Psoas muscle (tissue), 8 donors: Measurements from ENCODE around the gene NTRK3. TPM values are rescaled to one million over a fixed set of nuclear protein-coding genes. Genes with fewer than 3 reads are reported as not detected.

ENCODE experiments used
- ATAC-seq, 4 donors: fragments of 200-7000 bp; cut with Tn5 transposase; one replicate each; pipeline ENCODE4 v1.9.1; 2020; ENCODE audit warnings: moderate library complexity in 3 of 4, mild to moderate bottlenecking in 2 of 4
- DNase-seq, 2 donors: peaks; one replicate each; pipeline ENCODE4 v3.0.0-alpha.2; 2020
- H3K27ac ChIP-seq: fragments of 200-600 bp; one replicate; pipeline ENCODE4 v1.8.0; 2022
- H3K27me3 ChIP-seq, 3 donors: fragments of 200-600 bp in 1 of 3; one replicate each; pipeline versions ENCODE4 v1.6.1 to v1.8.0; 2013 to 2022; ENCODE audit warnings: low read length in 2 of 3, mild to moderate bottlenecking in 2 of 3, moderate library complexity in 1 of 3; ENCODE audit not compliant: insufficient read depth in 3 of 3
- H3K36me3 ChIP-seq, 2 donors: fragments of 200-600 bp in 1 of 2; one replicate each; pipeline versions ENCODE4 v1.6.1 to v1.8.0; 2013 to 2022; ENCODE audit warnings: low read depth in 1 of 2, mild to moderate bottlenecking in 1 of 2, moderate library complexity in 1 of 2; ENCODE audit not compliant: insufficient read depth in 1 of 2
- H3K4me1 ChIP-seq: fragments of 200-600 bp; one replicate; pipeline ENCODE4 v1.8.0; 2022
- H3K4me3 ChIP-seq: fragments of 200-600 bp; one replicate; pipeline ENCODE4 v1.8.0; 2022; ENCODE audit warnings: mild to moderate bottlenecking
- H3K9me3 ChIP-seq: fragments of 200-600 bp; one replicate; pipeline ENCODE4 v1.8.0; 2022
- CTCF ChIP-seq: fragments of 200-600 bp; IDR thresholded peaks from one replicate; pipeline ENCODE4 v1.8.0; 2022; ENCODE audit warnings: antibody characterized with exemption
- WGBS, 3 donors: extraction: QIAGEN DNeasy Blood & Tissue Kit; methylation state at CpG; one replicate each; pipeline versions ENCODE4 v1.1.6 to v1.1.7; 2013; 5-methylcytosine and 5-hydroxymethylcytosine counted together
- intact Hi-C, 2 donors: fragments of 100-400 bp; cut with DNase I; formaldehyde crosslinking; loops; one replicate each; pipeline versions ENCODE4 v1.11.0 to v1.14.2; 2022
- polyA plus RNA-seq, 3 donors: library from polyadenylated mRNA; stranded (reverse); fragments of 200-250 nt; gene quantifications; one replicate each; pipeline ENCODE4 v1.2.3, GENCODE V29; 2013
- total RNA-seq, 4 donors: library from RNA; stranded (reverse); fragmentation: NEBNext Ultra II Directional in 2 of 4; extraction: Animal tissue kit (Norgen Biotek cat#: 25700) in 2 of 4; gene quantifications; one replicate each; pipeline versions ENCODE4 v1.2.1 to v1.2.4, GENCODE V29; 2021 to 2023
- donor health status: healthy with polysubstance abuse.
- donor health status: DM: no; HTN: no; CAD: no; lungs with moderate emphysema.
- donor health status: Bipolar disorder and iron deficiency.
- donor health status: healthy.
- donor health status: DM: yes; HTN: yes; CAD: no.
- donor health status: DM: no; HTN: no; CAD: no.
- donor health status: DM: no; HTN: no; CAD: no.
- donor health status: DM: yes; HTN: yes; CAD: no.

The NTRK3 gene
- total and polyA plus RNA-seq, 7 donors: 0.17 to 1.7 (median 0.57) TPM

- Histone ChIP-seq H3K9me3 (no peaks in the 10 kb centered on the region), H3K36me3 (no peaks in the 10 kb centered on the region), H3K27me3 (no peaks in the 10 kb centered on the region), H3K27ac (no peak overlapping the region), H3K4me3 (no peak overlapping the region), H3K4me1 (no peaks in the 10 kb centered on the region)
- intact Hi-C loops: no loop called here
- no peak for TF ChIP-seq CTCF
- WGBS, 3 donors: 75 to 85% (median 76%) methylated on average over 4 of the region's 4 CpGs
- DNase-seq: no peak
- ATAC-seq: no peak
Measured at GRCh38 chr15:88131937-88132336, 124.6 kb downstream of the NTRK3 start.

DNA sequence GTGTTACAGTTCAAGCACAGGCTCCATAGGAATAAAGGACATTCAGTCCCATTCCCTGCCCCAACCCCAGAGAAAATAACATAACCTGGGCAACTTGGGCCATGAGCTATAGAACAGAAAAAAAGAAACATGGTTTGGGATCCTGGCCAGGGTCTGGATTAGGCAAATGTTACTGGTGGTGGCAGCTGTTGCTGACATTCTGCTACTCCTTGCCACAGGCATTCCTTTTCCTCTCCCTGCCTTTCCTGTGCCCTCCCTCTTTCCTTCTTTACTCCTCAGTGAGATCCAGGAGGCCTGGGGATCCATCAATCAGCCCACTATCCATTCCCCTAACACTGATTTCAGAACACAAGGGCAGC is 129.1 kb downstream of the NTRK3 start:
- DNase-seq (no peak), ATAC-seq (peak; percentile 47 to 67 (median 56))
- no peaks in the 10 kb centered on the region for H3K4me1 ChIP-seq
- no peaks in the 10 kb centered on the region for H3K27me3 ChIP-seq
- H3K4me3 ChIP-seq: no peak overlapping the region
- intact Hi-C loops: loop anchor here in 1 of 2 donors (10.0 kb wide), 1 partner anchor 57 kb away; no protein-coding TSS in a partner anchor
- no peaks in the 10 kb centered on the region for H3K9me3 ChIP-seq
- no peak for TF ChIP-seq CTCF
- H3K36me3 ChIP-seq: no peaks in the 10 kb centered on the region
- H3K27ac ChIP-seq: no peak overlapping the region

DNA sequence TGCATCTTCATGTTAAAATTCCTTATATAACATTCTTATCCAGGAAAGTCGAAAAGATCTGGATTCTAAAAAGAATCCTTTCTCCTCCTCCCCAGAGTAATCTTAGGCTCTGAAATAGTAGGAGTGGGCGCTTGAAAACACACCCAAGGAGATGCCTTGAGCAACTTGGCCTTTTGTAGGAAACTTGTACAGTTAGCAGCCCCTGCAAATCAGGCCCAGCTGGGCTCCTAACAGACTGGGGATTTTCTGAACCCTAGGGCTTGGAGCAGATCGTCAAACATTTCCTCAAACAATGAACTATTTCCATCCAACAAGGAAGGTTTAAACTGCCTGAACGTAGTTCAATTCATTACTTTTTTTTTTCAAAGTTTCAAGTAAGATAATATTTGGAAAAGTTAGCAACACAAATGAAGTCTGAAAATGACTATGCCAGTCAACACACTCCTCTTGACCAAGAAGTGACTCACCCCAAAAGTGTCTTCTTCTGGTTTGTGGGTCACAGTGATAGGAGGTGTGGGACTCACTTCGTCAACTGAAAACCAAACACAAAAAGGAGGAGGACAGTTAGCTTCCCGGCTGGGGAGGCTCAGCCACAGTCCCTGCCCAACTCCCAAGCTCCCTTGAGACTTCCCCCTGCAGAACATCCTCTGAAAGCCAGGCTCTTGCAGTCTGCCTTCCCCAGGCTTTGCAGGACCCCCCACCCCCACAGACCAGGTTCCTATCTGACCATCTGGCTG is 129.7 kb downstream of the NTRK3 start:
- intact Hi-C loops: loop anchor here in 1 of 2 donors (10.0 kb wide), 1 partner anchor 58 kb away; no protein-coding TSS in a partner anchor
- ATAC-seq (peak in 2 of 4 donors; percentile 9 to 27), DNase-seq (no peak)
- no peaks in the 10 kb centered on the region for H3K4me1 ChIP-seq
- H3K4me3 ChIP-seq: no peak overlapping the region
- no peaks in the 10 kb centered on the region for H3K27me3 ChIP-seq
- H3K27ac ChIP-seq: no peak overlapping the region
- H3K36me3 ChIP-seq: no peaks in the 10 kb centered on the region
- 50 to 57% (median 52%) methylated on average over 6 of the region's 6 CpGs for WGBS, 3 donors
- no peaks in the 10 kb centered on the region for H3K9me3 ChIP-seq
- no peak for TF ChIP-seq CTCF

DNA sequence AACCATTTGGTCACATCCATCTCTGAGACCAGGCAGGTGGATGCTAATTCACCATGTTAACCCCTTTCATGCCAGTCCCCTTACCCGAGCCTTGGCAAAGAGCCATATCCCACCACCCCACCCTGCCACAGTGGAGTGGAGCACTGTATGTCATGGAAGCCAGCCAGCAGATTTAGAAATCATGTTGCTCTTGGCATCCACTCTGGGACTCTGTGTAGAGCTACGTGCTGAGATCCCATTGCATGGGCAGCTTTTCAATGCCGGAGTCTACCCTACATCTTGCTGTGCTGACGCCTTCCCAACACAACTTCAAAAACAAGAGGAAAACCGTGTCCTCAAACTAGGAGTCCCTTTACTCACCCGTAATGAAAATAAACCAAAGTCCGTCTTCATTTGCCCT is 131.0 kb downstream of the NTRK3 start:
- Histone ChIP-seq H3K4me3 (no peak overlapping the region), H3K27ac (no peak overlapping the region), H3K4me1 (no peaks in the 10 kb centered on the region), H3K9me3 (no peaks in the 10 kb centered on the region), H3K36me3 (no peaks in the 10 kb centered on the region), H3K27me3 (no peaks in the 10 kb centered on the region)
- WGBS, 3 donors: 38 to 60% (median 45%) methylated on average over 7 of the region's 7 CpGs
- ATAC-seq (no peak), DNase-seq (no peak)
- intact Hi-C loops: loop anchor here in 1 of 2 donors (10.0 kb wide), 1 partner anchor 59 kb away; no protein-coding TSS in a partner anchor
- no peak for TF ChIP-seq CTCF

- Histone ChIP-seq H3K9me3 (no peaks in the 10 kb centered on the region), H3K27me3 (no peaks in the 10 kb centered on the region), H3K4me1 (no peaks in the 10 kb centered on the region), H3K36me3 (no peaks in the 10 kb centered on the region), H3K27ac (no peak overlapping the region), H3K4me3 (no peak overlapping the region)
- TF ChIP-seq CTCF: no peak
- ATAC-seq: no peak
- intact Hi-C loops: loop anchor here in 1 of 2 donors (10.0 kb wide), 1 partner anchor 61 kb away; no protein-coding TSS in a partner anchor
- WGBS, 3 donors: 36 to 45% (median 41%) methylated on average over 5 of the region's 5 CpGs
- DNase-seq: no peak
Measured at GRCh38 chr15:88124199-88124598, 132.3 kb downstream of the NTRK3 start.
